Femur (tissue), 1 donor: ENCODE results near the gene CERS3.
"Not testable (repeated sequence)": the region's sequence is repeated elsewhere in the genome, so short reads cannot be mapped to it uniquely, and the experiment has no call there.

ENCODE experiments used
- DNase-seq: peaks from one replicate; pipeline ENCODE4 v3.0.0-alpha.2; 2017

The CERS3 gene

DNA sequence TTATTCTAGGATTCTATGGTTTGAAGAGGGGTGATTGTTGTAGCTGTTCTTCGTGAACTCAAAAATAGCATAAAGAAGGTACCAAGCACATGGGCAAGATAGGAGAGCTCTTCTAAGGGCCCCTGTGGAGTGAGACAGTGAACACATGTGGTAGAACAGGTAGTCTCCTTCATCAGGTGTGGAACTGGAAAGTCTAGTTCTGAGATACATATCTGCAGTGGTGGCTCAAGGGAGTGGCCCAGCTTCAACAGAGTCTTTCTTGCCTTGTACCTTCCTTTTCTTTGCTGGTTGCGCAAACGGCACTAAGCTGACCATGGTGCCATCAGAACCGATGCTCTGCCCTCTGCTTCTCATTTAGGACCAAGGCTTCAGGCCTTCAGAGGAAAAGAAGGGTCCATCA, 65.2 kb downstream of the CERS3 start:
- no peak for DNase-seq

GRCh38 chr15:100461049-100461448, 67.7 kb downstream of the CERS3 start:
- DNase-seq, result no peak

DNA sequence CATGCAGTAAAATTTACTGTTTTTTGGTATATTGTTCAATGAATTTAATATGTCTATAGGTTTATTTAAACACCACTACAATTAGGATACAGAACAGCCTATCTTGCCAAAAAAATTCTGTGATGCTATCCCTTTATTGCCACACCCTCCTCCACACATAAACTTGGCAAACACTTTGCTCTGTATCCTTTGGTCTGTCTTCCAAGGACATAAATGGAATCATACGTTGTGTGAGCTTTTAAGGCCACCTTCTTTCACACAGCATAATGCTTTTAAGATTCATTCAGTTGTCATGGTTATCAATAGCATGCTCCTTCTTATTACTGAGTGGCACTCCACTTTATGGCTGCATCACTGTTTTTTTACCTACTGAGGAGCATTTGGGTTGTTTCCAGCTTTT, 71.5 kb downstream of the CERS3 start:
- DNase-seq, result no peak

DNA sequence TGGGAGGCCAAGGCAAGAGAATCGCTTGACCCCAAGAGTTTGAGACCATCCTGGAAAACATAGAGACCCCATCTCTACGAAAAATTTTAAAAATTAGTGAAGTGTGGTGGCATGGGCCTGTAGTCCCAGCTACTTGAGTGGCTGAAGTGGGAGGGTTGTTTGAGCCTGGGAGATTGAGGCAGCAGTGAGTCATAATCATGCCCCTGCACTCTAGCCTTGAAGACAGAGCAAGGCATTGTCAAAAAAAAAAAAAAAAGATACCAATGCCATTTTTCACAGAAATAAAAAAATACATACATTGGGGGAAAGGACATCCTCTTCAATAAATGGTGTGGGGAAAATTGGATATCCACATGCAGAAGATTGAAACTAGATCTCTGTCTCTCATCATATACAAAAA, 74.6 kb downstream of the CERS3 start:
- DNase-seq, result no peak

- no peak for DNase-seq
These were observed 80.3 kb downstream of the CERS3 start for GRCh38 chr15:100448481-100448880.

DNA sequence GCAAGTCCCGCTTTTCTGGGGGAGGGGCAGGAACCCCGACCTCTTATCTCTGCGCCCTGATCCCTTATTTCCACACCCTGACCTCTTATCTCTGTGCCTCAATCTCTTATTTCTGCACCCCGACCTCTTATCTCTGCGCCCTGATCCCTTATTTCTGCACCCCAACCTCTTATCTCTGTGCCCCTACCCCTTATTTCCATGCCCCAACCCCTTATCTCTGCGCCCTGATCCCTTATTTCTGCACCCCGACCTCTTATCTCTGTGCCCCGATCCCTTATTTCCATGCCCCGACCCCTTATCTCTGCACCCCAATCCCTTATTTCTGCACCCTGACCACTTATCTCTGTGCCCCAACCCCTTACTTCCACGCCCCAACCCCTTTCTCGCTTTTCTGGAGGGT, 87.7 kb downstream of the CERS3 start:
- not testable (repeated sequence) for DNase-seq

DNA sequence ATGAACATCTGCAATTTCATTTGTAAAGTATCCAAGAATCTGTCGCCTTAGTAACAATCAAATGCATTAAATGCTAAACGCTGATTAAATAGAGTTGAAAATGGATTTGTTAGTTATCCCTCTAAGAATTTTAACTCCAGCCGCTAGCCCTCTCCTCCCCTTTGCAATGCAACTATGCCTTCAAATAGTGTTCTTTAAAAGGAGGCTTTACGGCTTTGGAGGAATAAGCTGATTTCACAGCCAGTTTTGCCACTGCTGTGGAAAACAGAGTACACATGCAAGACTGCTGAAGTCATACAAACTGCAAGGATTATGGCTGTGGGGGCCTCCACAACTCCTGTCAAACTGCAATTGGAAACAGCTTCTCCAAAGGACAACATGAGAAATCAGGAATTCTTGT, 89.2 kb downstream of the CERS3 start:
- DNase-seq, result peak; percentile 51

DNA sequence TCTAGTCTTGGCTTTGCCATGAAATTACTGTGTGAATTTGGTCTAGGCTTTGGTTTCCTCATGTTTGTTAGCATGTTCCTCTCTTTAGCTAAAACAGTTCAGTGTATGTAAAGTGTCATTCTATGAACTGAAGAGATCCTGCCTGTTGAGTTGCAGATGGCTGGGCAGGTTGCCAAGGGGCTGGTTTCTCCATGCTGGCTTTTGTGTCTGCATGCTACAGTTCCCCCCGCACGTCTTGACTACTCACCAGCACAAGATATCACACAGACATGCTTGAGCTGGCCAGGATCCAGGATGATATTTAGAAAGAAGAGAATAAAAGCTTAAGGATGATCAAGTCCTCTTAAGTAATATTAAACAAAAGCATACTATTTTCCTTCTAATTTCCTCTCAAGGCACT, 90.2 kb downstream of the CERS3 start:
- peak; percentile 89 for DNase-seq

- DNase-seq, result no peak
These were observed 91.5 kb downstream of the CERS3 start for GRCh38 chr15:100437261-100437660.

- DNase-seq, result no peak
These were observed 94.2 kb downstream of the CERS3 start for GRCh38 chr15:100434561-100434960.

DNA sequence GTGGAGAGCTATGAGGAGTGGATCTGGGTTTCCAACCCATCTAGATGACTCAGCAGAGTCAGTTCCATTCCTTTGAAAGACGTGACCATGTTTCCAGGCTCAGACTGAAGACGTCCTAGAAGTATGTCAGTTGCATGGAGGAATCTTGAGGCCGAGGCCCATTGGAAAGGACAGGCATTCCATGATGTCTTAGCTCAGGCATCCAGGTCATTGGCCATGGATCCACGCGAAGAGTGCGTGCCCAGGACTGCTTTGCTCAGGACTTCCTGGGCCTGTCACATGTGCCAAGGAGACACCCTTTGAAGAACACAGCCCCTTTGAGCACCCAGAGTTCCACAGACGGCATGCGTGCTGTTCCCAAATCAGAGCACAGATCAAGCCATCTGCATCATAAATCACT, 94.7 kb downstream of the CERS3 start:
- DNase-seq, result no peak

GRCh38 chr15:100433304-100433703, 95.4 kb downstream of the CERS3 start:
- DNase-seq, result no peak

DNA sequence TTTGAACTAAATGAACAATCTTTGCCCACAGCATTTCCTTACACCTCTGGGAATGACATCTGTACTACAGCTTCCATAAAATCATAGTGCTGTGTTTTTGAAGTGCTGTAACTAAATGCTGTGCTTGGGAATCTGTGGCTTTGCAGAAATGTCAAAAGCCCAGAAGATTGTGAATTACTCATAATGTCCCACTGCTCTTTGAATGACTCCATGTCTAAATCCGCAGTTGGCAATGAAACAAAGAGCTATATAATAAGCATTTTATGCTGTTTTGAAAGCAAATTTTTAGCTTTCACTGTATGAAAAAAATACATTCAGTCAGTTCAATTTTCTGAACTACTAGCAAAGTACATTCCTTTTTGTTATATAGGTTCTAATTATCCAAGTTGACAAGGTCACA, 98.3 kb downstream of the CERS3 start:
- DNase-seq, result no peak

- no peak for DNase-seq
These were observed 99.5 kb downstream of the CERS3 start for GRCh38 chr15:100429116-100429728.

GRCh38 chr15:100426937-100427336, 101.8 kb downstream of the CERS3 start:
- DNase-seq, result no peak

DNA sequence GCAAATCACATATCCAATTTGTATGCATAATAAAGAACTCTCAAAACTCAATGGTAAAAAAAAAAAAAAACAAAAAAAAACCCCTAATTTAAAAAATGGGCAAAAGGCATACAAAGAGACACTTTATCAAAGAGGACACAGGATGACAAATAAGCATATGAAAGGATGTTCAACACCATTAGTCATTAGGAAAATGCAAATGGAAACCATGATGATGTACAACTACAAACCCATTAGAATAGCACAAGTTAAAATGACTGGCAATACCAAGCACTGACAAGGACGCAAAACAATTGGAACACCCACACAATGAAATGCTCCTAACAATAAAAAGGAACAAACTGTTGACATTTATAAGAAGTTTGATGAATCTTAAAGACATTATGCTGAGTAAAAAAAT, 123.6 kb downstream of the CERS3 start:
- no peak for DNase-seq

GRCh38 chr15:100400996-100401395, 127.8 kb downstream of the CERS3 start:
- DNase-seq, result no peak

- no peak for DNase-seq
These were observed 133.9 kb downstream of the CERS3 start for GRCh38 chr15:100394736-100395440.

GRCh38 chr15:100393008-100393407, 135.7 kb downstream of the CERS3 start:
- DNase-seq, result no peak

DNA sequence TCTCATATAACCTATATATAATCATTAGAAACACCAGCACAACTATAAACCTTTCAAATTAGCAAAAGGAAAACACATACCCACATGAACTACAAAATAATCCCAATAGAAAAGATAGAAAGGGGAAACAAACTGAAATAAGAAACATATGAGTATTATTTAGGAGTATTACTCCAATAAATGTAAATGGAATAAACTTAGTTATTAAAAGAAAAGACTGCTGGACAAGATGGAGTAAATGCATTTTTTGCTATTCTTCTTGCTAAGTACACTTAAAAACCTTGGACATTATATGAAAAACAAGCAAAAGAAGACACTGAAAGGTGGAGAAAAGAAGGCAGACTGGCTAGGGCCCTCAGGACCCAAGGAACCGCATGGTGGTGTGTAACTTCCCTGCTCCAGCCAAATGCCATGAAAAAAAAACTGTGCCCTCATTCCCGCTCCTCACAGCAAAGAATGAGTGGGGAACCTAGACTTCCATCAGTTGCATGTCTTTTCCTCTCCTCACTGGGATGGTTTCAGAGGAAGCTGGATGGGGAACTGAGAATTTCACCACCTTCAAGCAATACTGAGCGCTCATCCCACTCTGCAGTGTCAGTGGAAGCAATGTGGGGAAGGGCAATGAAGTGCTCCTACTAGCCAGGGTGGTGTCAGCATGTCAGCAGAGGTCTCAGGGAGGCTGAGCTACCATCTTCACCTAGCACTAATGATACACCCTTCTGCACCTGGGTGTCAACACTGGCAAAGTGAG, 143.3 kb downstream of the CERS3 start:
- DNase-seq, result no peak

GRCh38 chr15:100384108-100384410, 144.7 kb downstream of the CERS3 start:
- no peak for DNase-seq

GRCh38 chr15:100383302-100384107, 145.2 kb downstream of the CERS3 start:
- no peak for DNase-seq

DNA sequence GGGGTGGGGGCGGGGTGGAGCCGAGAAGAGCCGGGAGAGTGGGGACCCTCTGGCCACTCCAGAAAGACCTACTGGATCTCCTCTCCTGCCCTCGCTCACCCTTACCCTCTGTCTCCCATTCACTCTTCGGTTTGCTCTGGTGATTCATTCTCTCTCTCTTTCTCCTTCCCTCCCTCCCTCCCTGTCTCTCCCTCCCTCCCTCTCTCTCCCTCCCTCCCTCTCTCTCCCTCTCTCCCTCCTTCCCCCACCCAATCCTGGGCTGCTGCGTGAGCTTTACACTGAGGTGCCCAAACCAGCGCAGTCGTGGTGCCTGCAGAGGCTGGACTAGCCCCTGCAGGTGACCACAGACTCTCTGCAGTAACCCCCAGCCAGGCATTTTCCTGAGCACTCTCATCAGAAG, 154.8 kb downstream of the CERS3 start:
- no peak for DNase-seq
